HepG2 (cell line): ENCODE measurements around the gene PSMB11. TPM values are rescaled to one million over a fixed set of nuclear protein-coding genes. Genes with fewer than 3 reads are reported as not detected.

ENCODE experiments used
- DZIP1 ChIP-seq: sonication (generic); formaldehyde crosslinking; IDR thresholded peaks from 2 replicates; pipeline ENCODE4 v1.5.0; 2020; ENCODE audit warnings: mild to moderate bottlenecking, missing genetic modification reagents
- KMT2B ChIP-seq: IDR thresholded peaks from 2 replicates; pipeline ENCODE4 v1.6.1; 2016; ENCODE audit warnings: missing genetic modification reagents, missing compliant biosample characterization
- MXD3 ChIP-seq: IDR thresholded peaks from 2 replicates; pipeline ENCODE4 v1.6.1; 2016; ENCODE audit warnings: mild to moderate bottlenecking, missing biosample characterization, missing genetic modification reagents
- PTBP1 ChIP-seq: fragments of 200-400 bp; formaldehyde crosslinking; IDR thresholded peaks from 2 replicates; pipeline ENCODE4 v1.6.1; 2018; ENCODE audit warnings: low read length, low read depth; ENCODE audit not compliant: poor library complexity, severe bottlenecking
- RXRA ChIP-seq: sonication (generic); formaldehyde crosslinking; IDR thresholded peaks from 2 replicates; pipeline ENCODE4 v1.5.1; 2020; ENCODE audit warnings: missing genetic modification reagents
- SMAD9 ChIP-seq: sonication (generic); formaldehyde crosslinking; IDR thresholded peaks from 2 replicates; pipeline ENCODE4 v1.5.1; 2020; ENCODE audit warnings: mild to moderate bottlenecking, missing genetic modification reagents
- SMARCC2 ChIP-seq: fragments of 450-650 bp; IDR thresholded peaks from 2 replicates; pipeline ENCODE4 v1.6.1; 2017; ENCODE audit warnings: antibody characterized with exemption, mild to moderate bottlenecking
- SYNCRIP ChIP-seq: fragments of 200-400 bp; formaldehyde crosslinking; IDR thresholded peaks from 2 replicates; pipeline ENCODE4 v1.6.1; 2018; ENCODE audit warnings: mild to moderate bottlenecking, low read depth, low read length; ENCODE audit not compliant: insufficient read depth
- TAF1 ChIP-seq: sonication (generic); formaldehyde crosslinking; IDR thresholded peaks from 2 replicates; pipeline ENCODE4 v1.4.0; 2020; ENCODE audit warnings: missing genetic modification reagents
- TGIF2 ChIP-seq: IDR thresholded peaks from 2 replicates; pipeline ENCODE4 v1.6.1; 2016; ENCODE audit warnings: control low read depth, missing compliant biosample characterization
- TSC22D2 ChIP-seq: sonication (generic); formaldehyde crosslinking; IDR thresholded peaks from 2 replicates; pipeline ENCODE4 v1.5.1; 2020; ENCODE audit warnings: missing genetic modification reagents, mild to moderate bottlenecking, borderline replicate concordance
- ZBTB7A ChIP-seq: sonication (generic); formaldehyde crosslinking; IDR thresholded peaks from 2 replicates; pipeline ENCODE4 v1.8.0; 2022; ENCODE audit warnings: mild to moderate bottlenecking, missing genetic modification reagents
- ZBTB7B ChIP-seq: sonication (generic); formaldehyde crosslinking; IDR thresholded peaks from 2 replicates; pipeline ENCODE4 v1.4.0; 2020; ENCODE audit warnings: missing genetic modification reagents
- ZIK1 ChIP-seq: sonication (generic); formaldehyde crosslinking; IDR thresholded peaks from 2 replicates; pipeline ENCODE4 v1.5.0; 2020; ENCODE audit warnings: mild to moderate bottlenecking, low read depth, missing genetic modification reagents, borderline replicate concordance
- ZNF343 ChIP-seq: sonication (generic); formaldehyde crosslinking; IDR thresholded peaks from 2 replicates; pipeline ENCODE4 v1.4.0; 2020; ENCODE audit warnings: mild to moderate bottlenecking, missing genetic modification reagents
- ZNF446 ChIP-seq: sonication (generic); formaldehyde crosslinking; IDR thresholded peaks from 2 replicates; pipeline ENCODE4 v1.5.0; 2020; ENCODE audit warnings: mild to moderate bottlenecking, missing genetic modification reagents
- ZNF691 ChIP-seq: sonication (generic); formaldehyde crosslinking; IDR thresholded peaks from 2 replicates; pipeline ENCODE4 v1.4.0; 2020; ENCODE audit warnings: missing genetic modification reagents, low read depth, mild to moderate bottlenecking, borderline replicate concordance
- ZNF800 ChIP-seq: sonication (generic); formaldehyde crosslinking; IDR thresholded peaks from 2 replicates; pipeline ENCODE4 v1.4.0; 2020; ENCODE audit warnings: missing genetic modification reagents
- polyA plus RNA-seq, 8 experiments: library from polyadenylated mRNA; depleted of rRNA in 3 of 8; stranded (reverse) in 7 of 8; unstranded in 1 of 8; fragments of >200 nt; fragmentation: Illumina TruSeq in 4 of 8; extraction: Trizol in 4 of 8; gene quantifications; 2 replicates each; pipeline versions ENCODE4 v1.2.1 to v1.2.3, GENCODE V29; 2011 to 2016; ENCODE audit warnings: low read depth in 4 of 8, missing spikeins in 1 of 8, mixed read lengths in 1 of 8; ENCODE audit not compliant: insufficient read depth in 1 of 8
- total RNA-seq, 5 experiments: library from RNA; depleted of rRNA; stranded (reverse); fragments of >200 nt; fragmentation: Illumina TruSeq; extraction: Trizol; gene quantifications; 2 replicates each; pipeline ENCODE4 v1.2.3, GENCODE V29; 2016; ENCODE audit warnings: low read depth in 1 of 5
- TF ChIP-seq, protein P1 (sequence below): sonication (generic); formaldehyde crosslinking; IDR thresholded peaks from 2 replicates; pipeline ENCODE4 v1.4.0; 2020; ENCODE audit warnings: low read depth, mild to moderate bottlenecking, missing genetic modification reagents

The PSMB11 gene
- total and polyA plus RNA-seq, 2 of the 13 experiments (the other 11 are each of a cell fraction or from before 2014, with no cell fraction given): not detected

- peak; percentile 11; the same call in 1 of the 2 replicates for TF ChIP-seq DZIP1 (CRISPR knock-in tag)
- TF ChIP-seq ZNF691 (CRISPR knock-in tag): peak; percentile 7; the same call in 1 of the 2 replicates
- TF ChIP-seq PTBP1: peak; percentile 75
- TF ChIP-seq RXRA (CRISPR knock-in tag): peak; percentile 39; the same call in 1 of the 2 replicates
- TF ChIP-seq ZBTB7B: peak; percentile 74; the same call in 1 of the 2 replicates
- peak; percentile 96 for TF ChIP-seq ZIK1 (CRISPR knock-in tag)
- TF ChIP-seq ZNF446 (CRISPR knock-in tag): no peak
- TF ChIP-seq TSC22D2 (CRISPR knock-in tag): peak; percentile 87; the same call in 1 of the 2 replicates
- 0 out of 2 replicates have a peak, but pooled peaks have one; percentile 74 for TF ChIP-seq SMAD9
- no peak; the same call in 1 of the 2 replicates for TF ChIP-seq TGIF2 (CRISPR knock-in tag)
- TF ChIP-seq ZNF800 (CRISPR knock-in tag): 0 out of 2 replicates have a peak, but pooled peaks have one; percentile 28
- 0 out of 2 replicates have a peak, but pooled peaks have one; percentile 34 for TF ChIP-seq KMT2B (CRISPR knock-in tag)
- TF ChIP-seq TAF1 (CRISPR knock-in tag): peak; percentile 44; the same call in 1 of the 2 replicates
- TF ChIP-seq, protein P1, sequence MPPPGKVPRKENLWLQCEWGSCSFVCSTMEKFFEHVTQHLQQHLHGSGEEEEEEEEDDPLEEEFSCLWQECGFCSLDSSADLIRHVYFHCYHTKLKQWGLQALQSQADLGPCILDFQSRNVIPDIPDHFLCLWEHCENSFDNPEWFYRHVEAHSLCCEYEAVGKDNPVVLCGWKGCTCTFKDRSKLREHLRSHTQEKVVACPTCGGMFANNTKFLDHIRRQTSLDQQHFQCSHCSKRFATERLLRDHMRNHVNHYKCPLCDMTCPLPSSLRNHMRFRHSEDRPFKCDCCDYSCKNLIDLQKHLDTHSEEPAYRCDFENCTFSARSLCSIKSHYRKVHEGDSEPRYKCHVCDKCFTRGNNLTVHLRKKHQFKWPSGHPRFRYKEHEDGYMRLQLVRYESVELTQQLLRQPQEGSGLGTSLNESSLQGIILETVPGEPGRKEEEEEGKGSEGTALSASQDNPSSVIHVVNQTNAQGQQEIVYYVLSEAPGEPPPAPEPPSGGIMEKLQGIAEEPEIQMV (CRISPR knock-in tag): 0 out of 2 replicates have a peak, but pooled peaks have one; percentile 17
- TF ChIP-seq MXD3 (CRISPR knock-in tag): 0 out of 2 replicates have a peak, but pooled peaks have one; percentile 38
- TF ChIP-seq ZBTB7A (CRISPR knock-in tag): peak; percentile 62
- TF ChIP-seq SMARCC2: no peak
- no peak for TF ChIP-seq ZNF343
- TF ChIP-seq SYNCRIP: no peak
Observed at GRCh38 chr14:23056145-23056955, 14.3 kb downstream of the PSMB11 start (continued).
